BE2C (cell line): ENCODE results near the gene DYNLL1.

Experiments
- DNase-seq: peaks from one replicate; pipeline ENCODE4 v3.0.0-alpha.2; 2020
- H3K27me3 ChIP-seq: fragments of 250-450 bp; sonication (Bioruptor Pico); 2 replicates; pipeline ENCODE4 v1.5.1; 2020; ENCODE audit warnings: mild to moderate bottlenecking
- H3K36me3 ChIP-seq: fragments of 250-450 bp; sonication (Bioruptor Pico); 2 replicates; pipeline ENCODE4 v1.5.1; 2020; ENCODE audit warnings: mild to moderate bottlenecking
- H3K4me1 ChIP-seq: fragments of 250-450 bp; sonication (Bioruptor Pico); 2 replicates; pipeline ENCODE4 v1.5.1; 2020
- H3K4me3 ChIP-seq: 2 replicates; pipeline ENCODE4 v1.5.1; 2011; ENCODE audit warnings: low read depth, low read length
- H3K9me3 ChIP-seq: fragments of 250-450 bp; sonication (Bioruptor Pico); 2 replicates; pipeline ENCODE4 v1.5.1; 2020
- CTCF ChIP-seq: IDR thresholded peaks from 2 replicates; pipeline ENCODE4 v1.5.1; 2012; ENCODE audit warnings: mild to moderate bottlenecking, low read depth, low read length

The DYNLL1 gene

GRCh38 chr12:120457133-120457532 lies 38.8 kb upstream of the DYNLL1 start:
- Histone ChIP-seq H3K4me3 (no peak overlapping the region), H3K4me1 (no peaks in the 10 kb centered on the region), H3K27me3 (no peaks in the 10 kb centered on the region), H3K9me3 (no peaks in the 10 kb centered on the region), H3K36me3 (peaks cover 84% of the 10 kb centered on the region)
- peak; percentile 72 for TF ChIP-seq CTCF
- DNase-seq: peak; percentile 46

- peaks cover 95% of the 10 kb centered on the region for H3K36me3 ChIP-seq
- no peak overlapping the region for H3K4me3 ChIP-seq
- DNase-seq: no peak
- H3K4me1 ChIP-seq: no peaks in the 10 kb centered on the region
- no peak for TF ChIP-seq CTCF
- H3K9me3 ChIP-seq: no peaks in the 10 kb centered on the region
- no peaks in the 10 kb centered on the region for H3K27me3 ChIP-seq
Observed at GRCh38 chr12:120460157-120460556, 35.8 kb upstream of the DYNLL1 start.

- H3K9me3 ChIP-seq: no peaks in the 10 kb centered on the region
- no peaks in the 10 kb centered on the region for H3K27me3 ChIP-seq
- no peaks in the 10 kb centered on the region for H3K4me1 ChIP-seq
- no peak for TF ChIP-seq CTCF
- H3K4me3 ChIP-seq: no peak overlapping the region
- peaks cover 92% of the 10 kb centered on the region for H3K36me3 ChIP-seq
- DNase-seq: no peak
Observed at GRCh38 chr12:120462099-120462640, 33.7 kb upstream of the DYNLL1 start.

- no peak overlapping the region for H3K4me3 ChIP-seq
- TF ChIP-seq CTCF: no peak
- no peaks in the 10 kb centered on the region for H3K4me1 ChIP-seq
- peaks cover 80% of the 10 kb centered on the region for H3K36me3 ChIP-seq
- no peaks in the 10 kb centered on the region for H3K27me3 ChIP-seq
- no peaks in the 10 kb centered on the region for H3K9me3 ChIP-seq
- no peak for DNase-seq
Observed at GRCh38 chr12:120463712-120464111, 32.2 kb upstream of the DYNLL1 start.

GRCh38 chr12:120465756-120466155 lies 30.2 kb upstream of the DYNLL1 start:
- Histone ChIP-seq H3K4me1 (no peaks in the 10 kb centered on the region), H3K9me3 (no peaks in the 10 kb centered on the region), H3K36me3 (peaks cover 59% of the 10 kb centered on the region), H3K27me3 (no peaks in the 10 kb centered on the region), H3K4me3 (no peak overlapping the region)
- no peak for DNase-seq
- no peak for TF ChIP-seq CTCF

GRCh38 chr12:120466560-120467315 lies 29.2 kb upstream of the DYNLL1 start:
- Histone ChIP-seq H3K4me3 (no peak overlapping the region), H3K36me3 (peaks cover 51% of the 10 kb centered on the region)
- DNase-seq: peak; percentile 55

More at GRCh38 chr12:120466560-120467315, 29.2 kb upstream of the DYNLL1 start:
- H3K27me3 ChIP-seq: no peaks in the 10 kb centered on the region
- H3K4me1 ChIP-seq: no peaks in the 10 kb centered on the region
- peak; percentile 70 for TF ChIP-seq CTCF
- no peaks in the 10 kb centered on the region for H3K9me3 ChIP-seq
